ENCODE measurements around the gene LIX1. TPM values are rescaled to one million over a fixed set of nuclear protein-coding genes. Genes with fewer than 3 reads are reported as not detected.

LIX1 gene
- total RNA-seq, 1 donor = not detected

Small RNAs within 50 kb of the gene (small RNA-seq; reads per million reads assigned to genes)
- not detected for gene RNU1-73P

Other genes with a start within 250 kb of the LIX1 start
- 36.1 TPM for gene LNPEP, start 206.5 kb downstream of the LIX1 start, total RNA-seq
- gene RIOK2, start 40.6 kb upstream of the LIX1 start, total RNA-seq = 7.3 TPM

Data from hematopoietic multipotent progenitor cell (in vitro differentiated cells).